Measurements from ENCODE around the gene SGMS2. TPM values are rescaled to one million over a fixed set of nuclear protein-coding genes. Genes with fewer than 3 reads are reported as not detected.
A peak's percentile ranks its signal among the peaks of the same experiment; 100 is the strongest.
"Not testable (repeated sequence)": the region's sequence is repeated elsewhere in the genome, so short reads cannot be mapped to it uniquely, and the experiment has no call there.

The SGMS2 gene
- polyA plus RNA-seq, 1 donor: 8.5 TPM

DNA sequence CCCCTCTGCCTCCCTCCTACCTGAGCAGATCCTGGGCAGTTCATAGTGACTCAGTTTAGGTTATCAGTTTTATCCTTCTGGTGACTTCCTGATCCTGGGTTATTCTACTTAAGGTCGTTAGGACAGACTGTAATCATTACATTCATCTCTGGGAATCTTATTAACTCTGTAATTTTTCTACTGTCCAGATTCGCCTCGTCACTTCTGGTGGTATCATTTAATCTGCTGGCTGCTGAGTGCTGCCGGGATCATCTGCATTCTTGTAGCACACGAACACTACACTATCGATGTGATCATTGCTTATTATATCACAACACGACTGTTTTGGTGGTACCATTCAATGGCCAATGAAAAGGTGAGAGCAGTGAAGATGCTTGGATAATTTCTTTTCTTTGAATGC, 83.6 kb downstream of the SGMS2 start:
- no peak for DNase-seq (ENCODE audit: low read depth)

DNA sequence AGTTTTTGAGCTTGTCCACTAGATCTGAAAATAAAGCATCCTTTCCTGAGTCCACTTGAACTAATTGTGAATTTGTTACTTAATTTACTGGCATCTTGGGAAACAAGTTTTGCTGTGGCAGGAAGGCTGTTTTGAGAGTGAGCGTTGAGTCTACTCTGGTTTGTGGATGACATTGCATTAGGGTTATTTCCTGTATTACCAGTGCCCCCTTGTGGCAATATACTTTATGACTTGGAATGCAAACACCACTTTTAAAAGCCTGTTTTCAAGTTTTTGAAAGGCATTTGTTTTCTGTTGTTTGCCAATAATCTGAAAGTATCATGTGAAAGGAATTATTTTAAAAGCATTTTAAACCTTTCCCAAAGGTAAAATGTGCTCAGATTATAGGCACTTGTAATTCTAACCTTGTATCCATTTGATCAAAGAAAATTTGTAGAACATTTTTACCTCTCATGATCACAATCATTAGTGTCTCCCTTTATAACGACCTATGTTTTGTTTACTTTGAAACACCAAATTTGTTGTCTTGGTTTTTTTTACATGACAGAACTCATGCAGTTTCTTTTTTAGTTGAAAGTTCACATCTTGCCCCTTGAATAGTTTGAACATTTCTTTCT, 88.7 kb downstream of the SGMS2 start:
- DNase-seq (ENCODE audit: low read depth): peak; percentile 65

- no peak for DNase-seq (ENCODE audit: low read depth)
Measured at GRCh38 chr4:107915220-107915619, 90.5 kb downstream of the SGMS2 start.

GRCh38 chr4:107916623-107917022, 91.9 kb downstream of the SGMS2 start:
- no peak for DNase-seq (ENCODE audit: low read depth)

- DNase-seq (ENCODE audit: low read depth): no peak
Measured at GRCh38 chr4:107917500-107917899, 92.8 kb downstream of the SGMS2 start.

DNA sequence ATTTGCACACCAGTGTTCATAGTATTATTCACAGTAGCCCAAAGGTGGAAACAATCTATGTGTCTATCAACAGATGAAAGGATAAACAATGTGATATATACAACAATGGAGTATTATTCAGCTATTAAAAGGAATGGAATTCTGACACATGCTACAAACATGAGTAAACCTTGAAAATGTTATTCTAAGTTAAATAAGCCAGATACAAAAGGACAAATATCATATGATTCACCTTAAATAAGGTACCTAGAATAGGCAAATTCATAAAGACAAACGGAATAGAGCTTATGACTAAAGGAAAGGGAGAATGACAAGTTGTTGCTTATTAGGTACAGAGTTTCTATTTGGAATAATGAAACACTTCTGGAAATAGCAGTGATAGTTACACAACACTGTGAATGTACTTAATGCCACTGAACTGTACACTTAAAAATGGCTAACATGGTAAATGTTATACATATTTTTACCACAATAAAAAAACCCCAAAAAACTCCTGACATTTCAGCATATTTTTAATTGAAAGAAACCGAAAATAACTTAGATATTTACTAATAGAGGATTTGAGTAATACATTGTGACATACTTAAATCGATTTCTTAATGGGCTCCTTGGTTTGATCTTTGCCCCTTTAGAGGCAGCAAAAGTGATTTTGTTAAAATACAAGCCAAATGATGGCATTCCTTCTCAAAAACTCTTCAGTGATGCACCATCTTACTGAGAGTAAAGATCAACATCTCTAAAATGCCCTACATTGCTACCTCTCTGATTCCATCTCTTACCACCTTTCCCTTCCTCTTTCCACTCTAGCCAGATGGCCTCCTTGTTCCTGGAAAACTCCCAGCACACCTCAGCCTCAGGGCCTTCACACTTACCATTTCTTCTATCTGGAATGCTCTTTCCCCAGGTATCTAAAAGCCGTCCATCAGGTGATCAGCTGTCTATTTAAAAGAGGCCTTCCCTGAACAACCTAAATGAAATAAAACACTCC, 98.0 kb downstream of the SGMS2 start:
- no peak for DNase-seq (ENCODE audit: low read depth)

DNA sequence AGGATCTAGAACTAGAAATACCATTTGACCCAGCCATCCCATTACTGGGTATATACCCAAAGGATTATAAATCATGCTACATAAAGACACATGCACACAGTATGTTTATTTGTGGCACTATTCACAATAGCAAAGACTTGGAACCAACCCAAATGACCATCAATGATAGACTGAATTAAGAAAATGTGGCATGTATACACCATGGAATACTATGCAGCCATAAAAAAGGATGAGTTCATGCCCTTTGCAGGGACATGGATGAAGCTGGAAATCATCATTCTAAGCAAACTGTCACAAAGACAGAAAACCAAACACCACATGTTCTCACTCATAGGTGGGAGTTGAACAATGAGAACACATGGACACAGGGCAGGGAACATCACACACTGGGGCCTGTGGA, 101.0 kb downstream of the SGMS2 start:
- not testable (repeated sequence) for DNase-seq (ENCODE audit: low read depth)

DNA sequence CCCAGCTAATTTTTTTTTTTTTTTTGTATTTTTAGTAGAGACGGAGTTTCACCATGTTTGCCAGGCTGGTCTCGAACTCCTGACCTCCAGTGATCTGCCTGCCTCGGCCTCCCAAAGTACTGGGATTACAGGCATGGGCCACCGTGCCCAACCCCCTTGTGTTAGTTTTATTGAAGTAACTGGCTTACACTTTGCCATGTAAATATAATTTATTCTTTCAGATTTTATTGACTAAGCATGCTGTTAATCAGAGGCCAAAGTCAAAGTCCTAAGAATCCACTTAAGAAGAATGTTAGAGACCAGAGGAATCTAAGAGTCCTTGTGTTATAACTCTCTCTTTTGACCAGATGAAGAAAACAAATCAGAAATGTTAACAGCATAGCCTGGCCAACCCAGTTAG, 102.1 kb downstream of the SGMS2 start:
- not testable (repeated sequence) for DNase-seq (ENCODE audit: low read depth)

DNA sequence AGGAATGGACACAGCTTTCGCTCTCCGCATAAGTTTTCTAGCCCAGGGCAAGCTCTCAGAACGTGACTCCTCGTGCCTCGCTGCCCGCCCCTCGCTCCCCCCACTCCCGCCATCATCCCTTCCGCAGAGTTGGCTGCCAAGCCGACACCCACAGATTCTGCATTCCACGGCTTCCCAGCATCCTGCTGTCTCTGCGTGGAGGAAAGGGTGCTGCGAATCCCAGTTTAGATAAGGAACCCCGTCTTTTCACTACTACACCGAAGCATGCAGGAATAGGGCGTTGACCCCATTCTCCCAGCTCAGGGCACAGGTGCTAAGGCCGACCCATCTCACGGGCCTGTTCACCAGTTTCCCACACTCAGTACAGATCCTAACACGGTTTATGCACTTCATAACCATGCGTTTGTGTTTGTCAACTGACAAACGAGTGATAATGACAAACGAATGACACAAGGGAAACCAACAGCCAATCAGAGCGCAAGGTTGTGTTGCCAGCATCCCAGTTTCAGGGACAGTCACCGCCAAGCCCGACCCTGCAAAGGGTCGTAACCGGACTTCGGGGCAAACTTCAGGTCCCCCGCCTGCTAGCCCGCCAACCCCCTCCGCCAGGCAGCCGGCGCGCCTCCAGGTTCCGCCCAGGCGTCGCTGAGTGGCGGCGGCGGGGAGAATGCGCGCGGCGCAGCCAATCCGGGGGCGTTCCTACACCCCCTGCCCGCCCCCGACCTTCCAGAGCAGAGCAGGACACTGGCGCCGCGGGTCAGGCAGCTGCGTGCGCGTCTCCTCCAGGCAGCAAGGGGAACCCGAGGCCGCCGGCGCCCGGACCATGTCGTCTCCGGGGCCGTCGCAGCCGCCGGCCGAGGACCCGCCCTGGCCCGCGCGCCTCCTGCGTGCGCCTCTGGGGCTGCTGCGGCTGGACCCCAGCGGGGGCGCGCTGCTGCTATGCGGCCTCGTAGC, 106.4 kb downstream of the SGMS2 start, which contains the start of gene CYP2U1:
Gene CYP2U1, plus strand, starts transcription at position 729 of the 954 bp plus-strand sequence. Its CDS starts 95 bp downstream, at position 824.
- DNase-seq (ENCODE audit: low read depth): peak; percentile 31

- no peak for DNase-seq (ENCODE audit: low read depth)
Measured at GRCh38 chr4:107931775-107932321, 107.1 kb downstream of the SGMS2 start.

GRCh38 chr4:107935246-107935645, 110.5 kb downstream of the SGMS2 start:
- no peak for DNase-seq (ENCODE audit: low read depth)

- DNase-seq (ENCODE audit: low read depth): no peak
Measured at GRCh38 chr4:107937040-107937439, 112.3 kb downstream of the SGMS2 start.

- no peak for DNase-seq (ENCODE audit: low read depth)
Measured at GRCh38 chr4:107939307-107939706, 114.6 kb downstream of the SGMS2 start.

GRCh38 chr4:107945809-107946208, 121.1 kb downstream of the SGMS2 start:
- DNase-seq (ENCODE audit: low read depth): no peak

- no peak for DNase-seq (ENCODE audit: low read depth)
Measured at GRCh38 chr4:107950746-107951540, 126.2 kb downstream of the SGMS2 start.

- DNase-seq (ENCODE audit: low read depth): no peak
Measured at GRCh38 chr4:107951551-107951950, 126.8 kb downstream of the SGMS2 start.

- no peak for DNase-seq (ENCODE audit: low read depth)
Measured at GRCh38 chr4:107956011-107956410, 131.3 kb downstream of the SGMS2 start.
